HepG2 (cell line): ENCODE measurements around the gene REM2. TPM values are rescaled to one million over a fixed set of nuclear protein-coding genes. Genes with fewer than 3 reads are reported as not detected.
A peak's percentile ranks its signal among the peaks of the same experiment; 100 is the strongest.

Experiments used
- CBFB ChIP-seq: sonication (generic); formaldehyde crosslinking; IDR thresholded peaks from 2 replicates; pipeline ENCODE4 v1.4.0; 2020; ENCODE audit warnings: missing genetic modification reagents
- CCAR2 ChIP-seq: fragments of 200-400 bp; formaldehyde crosslinking; optimal IDR thresholded peaks from 2 replicates; pipeline ENCODE3; 2018; ENCODE audit warnings: low read depth, mild to moderate bottlenecking, low read length, moderate library complexity
- E2F2 ChIP-seq: sonication (generic); formaldehyde crosslinking; IDR thresholded peaks from 2 replicates; pipeline ENCODE4 v1.4.0; 2020; ENCODE audit warnings: missing genetic modification reagents, borderline replicate concordance
- ERF ChIP-seq: IDR thresholded peaks from 2 replicates; pipeline ENCODE4 v1.6.1; 2018; ENCODE audit warnings: missing biosample characterization, missing genetic modification reagents
- GLMP ChIP-seq: sonication (generic); formaldehyde crosslinking; IDR thresholded peaks from 2 replicates; pipeline ENCODE4 v1.9.0; 2021; ENCODE audit warnings: missing genetic modification reagents, mild to moderate bottlenecking, borderline replicate concordance
- KLF13 ChIP-seq: sonication (generic); formaldehyde crosslinking; IDR thresholded peaks from 2 replicates; pipeline ENCODE4 v1.4.0; 2020; ENCODE audit warnings: mild to moderate bottlenecking, missing genetic modification reagents
- MEIS1 ChIP-seq: sonication (generic); formaldehyde crosslinking; IDR thresholded peaks from 2 replicates; pipeline ENCODE4 v1.9.0; 2021; ENCODE audit warnings: mild to moderate bottlenecking, missing genetic modification reagents, moderate library complexity, borderline replicate concordance
- MEIS2 ChIP-seq: sonication (generic); formaldehyde crosslinking; IDR thresholded peaks from 2 replicates; pipeline ENCODE4 v1.9.0; 2021; ENCODE audit warnings: mild to moderate bottlenecking, missing genetic modification reagents
- MXD1 ChIP-seq: sonication (generic); formaldehyde crosslinking; IDR thresholded peaks from 2 replicates; pipeline ENCODE4 v1.4.0; 2020; ENCODE audit warnings: mild to moderate bottlenecking, missing genetic modification reagents
- SMYD3 ChIP-seq: sonication (generic); formaldehyde crosslinking; IDR thresholded peaks from 2 replicates; pipeline ENCODE4 v1.8.1; 2023; ENCODE audit warnings: mild to moderate bottlenecking, missing genetic modification reagents
- STAT6 ChIP-seq: sonication (generic); formaldehyde crosslinking; IDR thresholded peaks from 2 replicates; pipeline ENCODE4 v1.4.0; 2020; ENCODE audit warnings: missing genetic modification reagents, mild to moderate bottlenecking, borderline replicate concordance
- TMF1 ChIP-seq: sonication (generic); formaldehyde crosslinking; IDR thresholded peaks from 2 replicates; pipeline ENCODE4 v1.8.1; 2022; ENCODE audit warnings: low read depth, missing genetic modification reagents
- ZFP36L2 ChIP-seq: sonication (generic); formaldehyde crosslinking; IDR thresholded peaks from 2 replicates; pipeline ENCODE4 v1.4.0; 2020; ENCODE audit warnings: missing genetic modification reagents
- ZFP62 ChIP-seq: sonication (generic); formaldehyde crosslinking; IDR thresholded peaks from 2 replicates; pipeline ENCODE4 v1.4.0; 2020; ENCODE audit warnings: missing genetic modification reagents
- ZIK1 ChIP-seq: sonication (generic); formaldehyde crosslinking; IDR thresholded peaks from 2 replicates; pipeline ENCODE4 v1.5.0; 2020; ENCODE audit warnings: mild to moderate bottlenecking, low read depth, missing genetic modification reagents, borderline replicate concordance
- ZKSCAN5 ChIP-seq: sonication (generic); formaldehyde crosslinking; IDR thresholded peaks from 2 replicates; pipeline ENCODE4 v1.5.1; 2020; ENCODE audit warnings: mild to moderate bottlenecking, missing genetic modification reagents
- ZNF234 ChIP-seq: sonication (generic); formaldehyde crosslinking; conservative IDR thresholded peaks from 2 replicates; pipeline ENCODE4 v1.5.1; 2020; ENCODE audit warnings: mild to moderate bottlenecking, missing genetic modification reagents
- ZNF431 ChIP-seq: sonication (generic); formaldehyde crosslinking; IDR thresholded peaks from 2 replicates; pipeline ENCODE4 v1.9.0; 2022; ENCODE audit warnings: missing genetic modification reagents, low read depth, mild to moderate bottlenecking, borderline replicate concordance
- ZNF607 ChIP-seq: sonication (generic); formaldehyde crosslinking; IDR thresholded peaks from 2 replicates; pipeline ENCODE4 v1.5.1; 2020; ENCODE audit warnings: missing genetic modification reagents, mild to moderate bottlenecking, borderline replicate concordance
- ZNF704 ChIP-seq: sonication (generic); formaldehyde crosslinking; IDR thresholded peaks from 2 replicates; pipeline ENCODE4 v1.8.1; 2023; ENCODE audit warnings: mild to moderate bottlenecking, inconsistent platforms, moderate library complexity, missing genetic modification reagents, borderline replicate concordance
- ZNF749 ChIP-seq: sonication (generic); formaldehyde crosslinking; IDR thresholded peaks from 2 replicates; pipeline ENCODE4 v1.8.0; 2022; ENCODE audit warnings: mild to moderate bottlenecking, missing genetic modification reagents, moderate library complexity, borderline replicate concordance
- ZSCAN21 ChIP-seq: sonication (generic); formaldehyde crosslinking; IDR thresholded peaks from 2 replicates; pipeline ENCODE4 v1.8.0; 2022; ENCODE audit warnings: mild to moderate bottlenecking, missing genetic modification reagents, moderate library complexity, borderline replicate concordance
- polyA plus RNA-seq, 8 experiments: library from polyadenylated mRNA; depleted of rRNA in 3 of 8; stranded (reverse) in 7 of 8; unstranded in 1 of 8; fragments of >200 nt; fragmentation: Illumina TruSeq in 4 of 8; extraction: Trizol in 4 of 8; gene quantifications; 2 replicates each; pipeline versions ENCODE4 v1.2.1 to v1.2.3, GENCODE V29; 2011 to 2016; ENCODE audit warnings: low read depth in 4 of 8, missing spikeins in 1 of 8, mixed read lengths in 1 of 8; ENCODE audit not compliant: insufficient read depth in 1 of 8
- total RNA-seq, 5 experiments: library from RNA; depleted of rRNA; stranded (reverse); fragments of >200 nt; fragmentation: Illumina TruSeq; extraction: Trizol; gene quantifications; 2 replicates each; pipeline ENCODE4 v1.2.3, GENCODE V29; 2016; ENCODE audit warnings: low read depth in 1 of 5

Gene REM2
- total and polyA plus RNA-seq, 2 of the 13 experiments (the other 11 are each of a cell fraction or from before 2014, with no cell fraction given): 0.20 TPM; not detected in 1

- TF ChIP-seq STAT6 (CRISPR knock-in tag) (peak; percentile 96; the same call in 1 of the 2 replicates), KLF13 (CRISPR knock-in tag) (peak; percentile 47; the same call in 1 of the 2 replicates), ZIK1 (CRISPR knock-in tag) (peak; percentile 81; the same call in 1 of the 2 replicates), CCAR2 (no peak), ZNF704 (CRISPR knock-in tag) (peak; percentile 99), SMYD3 (CRISPR knock-in tag) (peak; percentile 82; the same call in 1 of the 2 replicates), MEIS2 (CRISPR knock-in tag) (peak; percentile 99), ZNF607 (peak; percentile 98), CBFB (CRISPR knock-in tag) (0 out of 2 replicates have a peak, but pooled peaks have one; percentile 8), ZNF431 (CRISPR knock-in tag) (peak; percentile 96), ZNF234 (CRISPR knock-in tag) (no peak; the same call in 1 of the 2 replicates), MEIS1 (peak; percentile 99; the same call in 1 of the 2 replicates), E2F2 (CRISPR knock-in tag) (peak; percentile 97; the same call in 1 of the 2 replicates), MXD1 (CRISPR knock-in tag) (peak; percentile 93), GLMP (CRISPR knock-in tag) (no peak), ZKSCAN5 (CRISPR knock-in tag) (no peak; the same call in 1 of the 2 replicates), ZSCAN21 (CRISPR knock-in tag) (peak; percentile 87), TMF1 (peak; percentile 93; the same call in 1 of the 2 replicates), ZFP36L2 (CRISPR knock-in tag) (peak; percentile 17; the same call in 1 of the 2 replicates), ERF (CRISPR knock-in tag) (peak; percentile 97), ZNF749 (peak; percentile 48; the same call in 1 of the 2 replicates), ZFP62 (CRISPR knock-in tag) (no peak; the same call in 1 of the 2 replicates)
Measured at GRCh38 chr14:22871224-22872032, 11.6 kb upstream of the REM2 start, which contains the start of gene LRP10 (continued).
